ENCODE results near the gene RRP8. TPM values are rescaled to one million over a fixed set of nuclear protein-coding genes. Genes with fewer than 3 reads are reported as not detected.
A peak's percentile ranks its signal among the peaks of the same experiment; 100 is the strongest.

RRP8 gene
- total and polyA plus RNA-seq, 9 of the 15 experiments (the other 6 are each of a cell fraction or from before 2014, with no cell fraction given): 5.7 to 47.3 (median 32.6) TPM

GRCh38 chr11:6563121-6563619 lies 40.2 kb downstream of the RRP8 start (continued):
- TF ChIP-seq, protein P1, sequence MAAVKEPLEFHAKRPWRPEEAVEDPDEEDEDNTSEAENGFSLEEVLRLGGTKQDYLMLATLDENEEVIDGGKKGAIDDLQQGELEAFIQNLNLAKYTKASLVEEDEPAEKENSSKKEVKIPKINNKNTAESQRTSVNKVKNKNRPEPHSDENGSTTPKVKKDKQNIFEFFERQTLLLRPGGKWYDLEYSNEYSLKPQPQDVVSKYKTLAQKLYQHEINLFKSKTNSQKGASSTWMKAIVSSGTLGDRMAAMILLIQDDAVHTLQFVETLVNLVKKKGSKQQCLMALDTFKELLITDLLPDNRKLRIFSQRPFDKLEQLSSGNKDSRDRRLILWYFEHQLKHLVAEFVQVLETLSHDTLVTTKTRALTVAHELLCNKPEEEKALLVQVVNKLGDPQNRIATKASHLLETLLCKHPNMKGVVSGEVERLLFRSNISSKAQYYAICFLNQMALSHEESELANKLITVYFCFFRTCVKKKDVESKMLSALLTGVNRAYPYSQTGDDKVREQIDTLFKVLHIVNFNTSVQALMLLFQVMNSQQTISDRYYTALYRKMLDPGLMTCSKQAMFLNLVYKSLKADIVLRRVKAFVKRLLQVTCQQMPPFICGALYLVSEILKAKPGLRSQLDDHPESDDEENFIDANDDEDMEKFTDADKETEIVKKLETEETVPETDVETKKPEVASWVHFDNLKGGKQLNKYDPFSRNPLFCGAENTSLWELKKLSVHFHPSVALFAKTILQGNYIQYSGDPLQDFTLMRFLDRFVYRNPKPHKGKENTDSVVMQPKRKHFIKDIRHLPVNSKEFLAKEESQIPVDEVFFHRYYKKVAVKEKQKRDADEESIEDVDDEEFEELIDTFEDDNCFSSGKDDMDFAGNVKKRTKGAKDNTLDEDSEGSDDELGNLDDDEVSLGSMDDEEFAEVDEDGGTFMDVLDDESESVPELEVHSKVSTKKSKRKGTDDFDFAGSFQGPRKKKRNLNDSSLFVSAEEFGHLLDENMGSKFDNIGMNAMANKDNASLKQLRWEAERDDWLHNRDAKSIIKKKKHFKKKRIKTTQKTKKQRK (IDR thresholded peaks at IDR 0.05; ENCODE audit: borderline replicate concordance, low read depth, low read length): no peak
- TF ChIP-seq ZBTB33 (CRISPR knock-in tag; IDR thresholded peaks at IDR 0.05) (no peak), HDGF (IDR thresholded peaks at IDR 0.05) (no peak), ATF2 (CRISPR knock-in tag; IDR thresholded peaks at IDR 0.05) (no peak), DACH1 (IDR thresholded peaks at IDR 0.05; ENCODE audit: partially characterized antibody) (peak; percentile 96), RREB1 (CRISPR knock-in tag; IDR thresholded peaks at IDR 0.05) (peak; percentile 53; the same call in 1 of the 2 replicates), YBX1 (IDR thresholded peaks at IDR 0.05) (no peak), ZNF507 (tag; conservative IDR thresholded peaks at IDR 0.05) (no peak), ZKSCAN8 (CRISPR knock-in tag; IDR thresholded peaks at IDR 0.05) (peak; percentile 57; the same call in 1 of the 2 replicates), EP300 (IDR thresholded peaks at IDR 0.05; ENCODE audit: low read length) (peak; percentile 93), MAFF (IDR thresholded peaks at IDR 0.05; ENCODE audit: low read length) (no peak), BRF1 (IDR thresholded peaks at IDR 0.05; ENCODE audit: borderline replicate concordance, extremely low read depth, insufficient read length) (no peak), TFAM (CRISPR knock-in tag; conservative IDR thresholded peaks at IDR 0.05) (no peak)
- TF ChIP-seq, protein P2, sequence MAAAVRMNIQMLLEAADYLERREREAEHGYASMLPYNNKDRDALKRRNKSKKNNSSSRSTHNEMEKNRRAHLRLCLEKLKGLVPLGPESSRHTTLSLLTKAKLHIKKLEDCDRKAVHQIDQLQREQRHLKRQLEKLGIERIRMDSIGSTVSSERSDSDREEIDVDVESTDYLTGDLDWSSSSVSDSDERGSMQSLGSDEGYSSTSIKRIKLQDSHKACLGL (CRISPR knock-in tag; IDR thresholded peaks at IDR 0.05; ENCODE audit: borderline replicate concordance, poor library complexity, severe bottlenecking): no peak

Measured in K562 (cell line).